Suprapubic skin (tissue), 4 donors: Measurements from ENCODE around the gene MED15. TPM values are rescaled to one million over a fixed set of nuclear protein-coding genes. Genes with fewer than 3 reads are reported as not detected.
A peak's percentile ranks its signal among the peaks of the same experiment; 100 is the strongest.
"Not testable (repeated sequence)": the region's sequence is repeated elsewhere in the genome, so short reads cannot be mapped to it uniquely, and the experiment has no call there.

ENCODE experiments used
- DNase-seq, 2 donors: peaks; one replicate each; pipeline ENCODE4 v3.0.0-alpha.2; 2019; ENCODE audit warnings: low spot score in 2 of 2
- H3K27ac ChIP-seq: fragments of 200-600 bp; sonication (generic); one replicate; pipeline ENCODE4 v1.5.1; 2019
- H3K27me3 ChIP-seq: fragments of 200-600 bp; sonication (generic); one replicate; pipeline ENCODE4 v1.5.1; 2019
- H3K36me3 ChIP-seq: fragments of 200-600 bp; sonication (generic); one replicate; pipeline ENCODE4 v1.5.1; 2019
- H3K4me1 ChIP-seq: fragments of 200-600 bp; sonication (generic); one replicate; pipeline ENCODE4 v1.5.1; 2019
- H3K4me3 ChIP-seq: fragments of 200-600 bp; sonication (generic); one replicate; pipeline ENCODE4 v1.5.1; 2019; ENCODE audit warnings: mild to moderate bottlenecking
- H3K9me3 ChIP-seq: fragments of 200-600 bp; sonication (generic); one replicate; pipeline ENCODE4 v1.5.1; 2019
- CTCF ChIP-seq, 2 donors: fragments of 200-600 bp in 1 of 2; fragments of 450-650 bp in 1 of 2; sonication (generic) in 1 of 2; IDR thresholded peaks; one replicate each; pipeline ENCODE4 v1.5.1; 2016 to 2019; ENCODE audit warnings: antibody characterized with exemption in 2 of 2, mild to moderate bottlenecking in 1 of 2, moderate library complexity in 1 of 2
- EP300 ChIP-seq: sonication (generic); formaldehyde crosslinking; IDR thresholded peaks from one replicate; pipeline ENCODE4 v1.6.1; 2017; ENCODE audit warnings: antibody characterized with exemption
- POLR2A ChIP-seq, 2 donors: fragments of 450-650 bp; IDR thresholded peaks; one replicate each; pipeline ENCODE4 v1.6.1; 2017; ENCODE audit warnings: antibody characterized with exemption in 2 of 2, mild to moderate bottlenecking in 2 of 2, moderate library complexity in 2 of 2
- POLR2AphosphoS5 ChIP-seq, 3 donors: sonication (generic); formaldehyde crosslinking; IDR thresholded peaks; one replicate each; pipeline ENCODE4 v1.6.1; 2017; ENCODE audit warnings: antibody characterized with exemption in 3 of 3
- WGBS: methylation state at CpG from one replicate; pipeline ENCODE4 v1.1.5; 2018; 5-methylcytosine and 5-hydroxymethylcytosine counted together
- total RNA-seq, 4 donors: library from RNA; depleted of rRNA; stranded (reverse); fragments of >200 nt; gene quantifications; one replicate each; pipeline ENCODE4 v1.1.0, GENCODE V29; 2016

MED15 gene
- total RNA-seq, 4 donors from 2014 or later: 59.8 to 163 (median 70.8) TPM

- peak overlapping the region; percentile 89 for H3K4me3 ChIP-seq
- H3K36me3 ChIP-seq: no peaks in the 10 kb centered on the region
- no peaks in the 10 kb centered on the region for H3K27me3 ChIP-seq
- H3K27ac ChIP-seq: peak overlapping the region; percentile 99
- TF ChIP-seq CTCF (IDR thresholded peaks at IDR 0.05) (no peak), POLR2AphosphoS5 (IDR thresholded peaks at IDR 0.05) (no peak), EP300 (no peak), POLR2A (IDR thresholded peaks at IDR 0.05) (no peak)
- peaks cover 50% of the 10 kb centered on the region for H3K4me1 ChIP-seq
- no peaks in the 10 kb centered on the region for H3K9me3 ChIP-seq
- no peak for DNase-seq
- WGBS: 72% methylated on average over 13 of the region's 13 CpGs
These were observed 712 bp upstream of the MED15 start for GRCh38 chr22:20506543-20507252.

GRCh38 chr22:20508067-20508755 lies 801 bp downstream of the MED15 start:
- H3K9me3 ChIP-seq, DNase-seq, H3K27me3 ChIP-seq, H3K36me3 ChIP-seq: not testable (repeated sequence)
- H3K27ac ChIP-seq: peak overlapping the region; percentile 99
- peaks cover 56% of the 10 kb centered on the region for H3K4me1 ChIP-seq
- WGBS: 1% methylated on average over 21 of the region's 21 CpGs
- H3K4me3 ChIP-seq: peak overlapping the region; percentile 89

GRCh38 chr22:20508815-20509271 lies 1.4 kb downstream of the MED15 start:
- Histone ChIP-seq H3K9me3 (no peaks in the 10 kb centered on the region), H3K4me3 (peak overlapping the region; percentile 89), H3K27me3 (no peaks in the 10 kb centered on the region), H3K27ac (peak overlapping the region; percentile 99), H3K36me3 (peaks cover 2% of the 10 kb centered on the region), H3K4me1 (peaks cover 54% of the 10 kb centered on the region)
- WGBS: 21% methylated on average over 10 of the region's 10 CpGs
- no peak for DNase-seq
- TF ChIP-seq POLR2A (IDR thresholded peaks at IDR 0.05): no peak
- no peak for TF ChIP-seq CTCF (IDR thresholded peaks at IDR 0.05)
- TF ChIP-seq POLR2AphosphoS5 (IDR thresholded peaks at IDR 0.05): no peak
- TF ChIP-seq EP300: no peak

- Histone ChIP-seq H3K27me3 (no peaks in the 10 kb centered on the region), H3K4me1 (peaks cover 54% of the 10 kb centered on the region), H3K36me3 (peaks cover 2% of the 10 kb centered on the region), H3K9me3 (no peaks in the 10 kb centered on the region), H3K4me3 (peak overlapping the region; percentile 89), H3K27ac (peak overlapping the region; percentile 99)
- peak; percentile 83 to 90 for DNase-seq
- 12% methylated on average over 7 of the region's 7 CpGs for WGBS
- TF ChIP-seq CTCF (IDR thresholded peaks at IDR 0.05) (no peak), POLR2A (IDR thresholded peaks at IDR 0.05) (peak in 1 of 2 donors; percentile 28)
These were observed 2.1 kb downstream of the MED15 start for GRCh38 chr22:20509344-20510047.

GRCh38 chr22:20510811-20511577 lies 3.6 kb downstream of the MED15 start:
- Histone ChIP-seq H3K27ac (no peak overlapping the region), H3K9me3 (no peaks in the 10 kb centered on the region)
- no peak for TF ChIP-seq CTCF (IDR thresholded peaks at IDR 0.05)
- TF ChIP-seq EP300: no peak
- no peak for TF ChIP-seq POLR2AphosphoS5 (IDR thresholded peaks at IDR 0.05)

More at GRCh38 chr22:20510811-20511577, 3.6 kb downstream of the MED15 start:
- Histone ChIP-seq H3K27me3 (no peaks in the 10 kb centered on the region), H3K36me3 (peaks cover 2% of the 10 kb centered on the region), H3K4me1 (peaks cover 68% of the 10 kb centered on the region), H3K4me3 (no peak overlapping the region)
- WGBS: 69% methylated on average over 10 of the region's 10 CpGs
- no peak for DNase-seq
